Non-pigmented ciliary epithelial cell (primary cell): Measurements from ENCODE around the gene COL5A2.
A peak's percentile ranks its signal among the peaks of the same experiment; 100 is the strongest.

Experiments
- DNase-seq: peaks from one replicate; pipeline ENCODE4 v3.0.0-alpha.2; 2010; ENCODE audit warnings: low read depth

COL5A2 gene

DNA sequence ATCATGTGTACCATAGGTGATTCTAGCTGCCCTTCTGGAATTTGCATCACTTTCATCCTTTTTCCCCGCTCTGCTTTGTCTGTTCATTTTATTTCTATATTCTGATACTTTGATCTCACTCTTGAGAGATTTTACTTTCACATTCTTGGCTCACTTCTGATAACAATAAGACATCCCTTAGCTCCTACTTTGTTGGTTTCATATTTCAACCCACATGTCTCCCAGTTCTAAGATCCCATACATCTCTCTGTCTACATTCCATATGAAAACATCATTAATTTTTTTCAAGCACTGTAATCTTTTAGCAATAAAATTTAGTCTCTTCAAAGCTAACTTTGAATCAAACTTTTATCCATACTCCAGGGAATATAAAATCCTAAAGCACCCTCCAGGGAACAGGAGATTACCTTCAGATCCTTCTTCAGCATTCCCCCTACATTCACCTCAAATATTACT is 129.8 kb downstream of the COL5A2 start:
- peak; percentile 34 for DNase-seq

DNA sequence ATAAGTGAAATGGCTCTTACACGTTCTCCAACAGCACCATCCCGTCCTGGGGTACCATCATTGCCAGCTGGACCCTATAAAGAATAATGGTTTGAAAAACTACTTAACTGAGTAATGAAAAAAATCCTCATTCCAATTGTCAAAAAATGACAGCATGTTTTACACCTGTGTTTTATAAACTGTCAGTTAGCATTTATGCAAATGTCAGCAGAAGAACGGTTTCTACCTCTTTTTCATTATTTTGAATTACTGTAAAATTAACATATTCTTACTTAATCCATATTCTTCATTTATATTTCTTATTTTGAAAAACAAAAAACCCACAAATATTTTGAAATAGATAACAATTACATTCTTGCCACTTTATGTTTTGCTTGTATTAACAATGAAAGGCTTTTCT is 131.4 kb downstream of the COL5A2 start:
- DNase-seq: no peak

DNA sequence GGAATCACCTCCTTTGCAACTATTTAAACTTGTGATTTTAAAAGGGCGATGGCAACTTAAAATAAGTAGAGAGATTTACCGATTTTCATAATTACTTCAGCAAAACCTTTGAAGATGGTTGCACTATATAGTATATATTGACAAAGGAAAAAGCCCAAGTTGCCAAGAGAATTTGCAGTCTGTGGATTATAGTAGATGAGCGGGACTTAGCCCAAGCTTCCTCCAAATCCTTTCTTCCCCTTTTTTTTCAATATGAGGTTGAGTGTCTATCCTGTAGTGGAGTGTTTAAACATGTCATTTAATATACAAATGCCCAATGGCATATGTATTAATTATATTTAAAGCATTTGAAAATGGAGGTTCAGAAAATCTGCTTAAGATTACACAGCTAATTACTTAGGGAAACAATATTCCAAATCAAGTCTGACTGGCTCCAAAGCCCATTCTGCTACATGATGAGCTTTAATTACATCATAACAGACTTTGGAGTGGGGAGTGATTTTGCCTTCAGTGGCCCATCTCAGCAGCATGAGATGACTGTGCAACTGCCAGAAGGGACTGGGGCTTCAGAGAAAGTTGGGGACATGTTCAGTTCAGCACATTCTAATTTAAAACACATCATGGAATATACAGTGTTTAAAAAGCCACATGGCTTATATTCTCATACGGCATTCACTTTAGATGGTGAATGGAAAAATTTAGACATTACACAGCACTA is 132.2 kb downstream of the COL5A2 start:
- DNase-seq: no peak

- no peak for DNase-seq
These were observed 133.2 kb downstream of the COL5A2 start for GRCh38 chr2:189046320-189046719.

- no peak for DNase-seq
These were observed 133.7 kb downstream of the COL5A2 start for GRCh38 chr2:189045836-189046235.

DNA sequence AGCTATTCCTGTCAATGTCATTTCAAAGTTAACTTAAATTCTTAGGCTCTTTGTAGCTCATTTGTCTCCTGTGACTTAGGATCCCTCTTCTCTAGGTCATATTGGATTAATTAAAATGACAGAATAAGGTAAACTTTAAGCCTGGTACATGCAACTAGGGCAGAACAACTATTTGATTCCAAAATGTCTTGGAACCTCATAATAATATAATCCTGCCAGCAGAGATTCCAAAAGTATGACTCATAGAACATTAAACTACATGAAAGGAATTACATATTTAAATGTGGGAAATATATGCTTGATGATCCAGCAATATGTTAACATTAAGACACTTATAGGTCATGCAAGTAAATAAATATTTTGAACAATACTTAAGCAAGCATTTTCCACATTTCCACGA is 142.0 kb downstream of the COL5A2 start:
- DNase-seq: no peak

- DNase-seq: no peak
These were observed 154.5 kb downstream of the COL5A2 start for GRCh38 chr2:189024901-189025618.

DNA sequence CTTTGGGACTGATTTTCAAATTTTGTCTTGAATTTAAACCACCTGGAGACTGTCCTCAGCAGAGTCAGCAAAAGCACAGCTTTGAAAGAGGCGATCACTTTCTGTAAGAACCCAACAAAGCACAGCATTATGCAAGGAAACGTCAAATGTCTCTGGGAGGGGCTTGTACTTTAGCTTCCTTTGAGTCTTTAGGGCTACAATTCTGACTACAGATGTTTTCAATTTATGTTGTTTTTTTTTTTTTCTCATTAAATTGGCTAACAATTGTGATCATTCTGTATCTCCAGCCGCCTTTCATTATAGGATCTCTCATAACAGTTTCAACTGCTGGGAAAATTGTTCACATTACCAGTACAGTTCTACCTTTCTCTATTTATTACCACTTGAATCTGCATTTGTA is 157.1 kb downstream of the COL5A2 start:
- no peak for DNase-seq

GRCh38 chr2:189022053-189022481 is 157.5 kb downstream of the COL5A2 start:
- peak; percentile 70 for DNase-seq

- no peak for DNase-seq
These were observed 159.4 kb downstream of the COL5A2 start for GRCh38 chr2:189020179-189020578.

GRCh38 chr2:189018631-189019030 is 160.9 kb downstream of the COL5A2 start:
- no peak for DNase-seq

- DNase-seq: no peak
These were observed 163.2 kb downstream of the COL5A2 start for GRCh38 chr2:189016311-189016861.

DNA sequence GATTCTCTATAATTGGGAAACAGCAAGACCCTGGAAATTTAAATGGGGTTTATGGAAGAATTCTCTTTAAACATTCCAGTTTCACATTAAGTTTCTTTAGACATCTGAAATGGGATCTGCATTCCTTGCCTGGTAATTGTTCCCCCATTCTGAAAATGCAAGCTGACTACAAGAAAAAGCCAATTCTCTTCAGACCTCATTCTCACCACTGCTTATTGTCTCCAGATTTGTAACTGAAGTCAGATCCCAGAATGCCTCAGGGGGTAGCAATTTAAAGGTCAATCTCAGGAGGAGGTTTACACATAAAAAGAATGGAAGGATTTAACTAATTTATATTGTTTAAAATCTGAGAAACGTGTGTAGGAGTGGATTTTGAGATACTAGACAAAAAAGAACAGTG is 164.2 kb downstream of the COL5A2 start:
- no peak for DNase-seq

- no peak for DNase-seq
These were observed 165.0 kb downstream of the COL5A2 start for GRCh38 chr2:189014449-189015138.

GRCh38 chr2:189013671-189014448 is 165.7 kb downstream of the COL5A2 start:
- no peak for DNase-seq

DNA sequence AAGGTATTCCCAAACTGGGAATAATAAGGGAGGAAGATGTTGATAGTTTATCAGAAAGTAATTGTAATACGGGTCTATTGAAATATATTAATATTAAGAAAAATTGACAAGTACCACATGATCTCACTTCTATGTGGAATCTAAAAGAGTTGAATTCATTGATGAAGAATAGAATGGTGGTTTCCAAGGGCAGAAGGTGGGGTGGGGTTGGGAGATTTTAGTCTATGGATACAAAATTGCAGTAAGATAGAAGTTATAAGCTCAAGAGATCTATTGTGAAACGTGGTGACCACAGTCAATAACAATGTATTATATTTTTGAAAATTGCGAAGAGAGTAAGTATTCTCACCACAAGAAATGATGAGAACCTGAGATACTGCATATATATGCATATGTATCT is 166.5 kb downstream of the COL5A2 start:
- DNase-seq: no peak

- no peak for DNase-seq
These were observed 167.2 kb downstream of the COL5A2 start for GRCh38 chr2:189012351-189012750.

DNA sequence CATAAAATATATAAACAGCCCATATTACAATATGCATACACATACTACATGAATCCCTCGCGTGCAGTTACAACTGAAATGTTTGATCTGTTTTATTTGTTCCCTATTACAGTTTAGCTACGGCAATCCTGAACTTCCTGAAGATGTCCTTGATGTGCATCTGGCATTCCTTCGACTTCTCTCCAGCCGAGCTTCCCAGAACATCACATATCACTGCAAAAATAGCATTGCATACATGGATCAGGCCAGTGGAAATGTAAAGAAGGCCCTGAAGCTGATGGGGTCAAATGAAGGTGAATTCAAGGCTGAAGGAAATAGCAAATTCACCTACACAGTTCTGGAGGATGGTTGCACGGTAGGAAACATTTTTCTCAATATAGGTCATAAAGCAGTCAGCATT is 169.0 kb downstream of the COL5A2 start:
- DNase-seq: no peak

GRCh38 chr2:189008555-189009262 is 170.9 kb downstream of the COL5A2 start:
- DNase-seq: no peak

GRCh38 chr2:189002079-189002478 is 177.5 kb downstream of the COL5A2 start:
- DNase-seq: peak; percentile 70

DNA sequence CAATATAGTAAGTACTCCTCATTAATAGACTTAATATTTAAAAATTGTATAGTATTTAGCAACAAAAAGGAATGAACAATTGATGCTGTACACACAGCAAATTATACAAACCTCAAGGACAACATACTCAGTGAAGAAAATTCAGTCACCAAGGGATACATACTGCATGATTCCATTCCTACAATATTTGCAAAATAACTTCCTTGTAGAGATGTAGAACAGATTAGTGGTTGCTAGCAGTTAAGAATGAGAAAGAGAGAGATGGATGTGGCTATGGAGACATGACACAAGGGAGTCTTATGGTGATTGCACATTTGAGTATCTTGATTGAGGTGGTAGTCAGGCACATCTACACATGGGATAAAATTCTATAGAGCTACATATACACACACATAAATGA is 179.3 kb downstream of the COL5A2 start:
- no peak for DNase-seq
